K562 (cell line): Measurements from ENCODE around the gene CHSY1. TPM values are rescaled to one million over a fixed set of nuclear protein-coding genes. Genes with fewer than 3 reads are reported as not detected.

Source experiments
- ATAC-seq: fragments of 200-7000 bp; cut with Tn5 transposase; 3 replicates; pipeline ENCODE4 v1.9.1; 2020; ENCODE audit warnings: moderate library complexity
- BruUV-seq: library from RNA; stranded (reverse); fragments of 400-500 nt; replicated peaks from 2 replicates; lab custom pipeline; 2021; lab: Mats Ljungman, UMichigan
- CTCF ChIA-PET: fragments of 300-600 bp; formaldehyde crosslinking; extraction: SDS; loops from one replicate; lab custom pipeline; 2021; ENCODE audit warnings: low intra/inter-chr PET ratio; lab: Yijun Ruan, JAX
- POLR2A ChIA-PET: fragments of 300-600, 350-650 bp; sonication (Branson Sonifier 250); formaldehyde crosslinking; extraction: SDS; loops from one replicate; lab custom pipeline; 2021; ENCODE audit warnings: antibody characterized with exemption, inconsistent platforms; lab: Yijun Ruan, JAX
- DNase-seq, 4 experiments: peaks; one replicate each; pipeline versions ENCODE4 v3.0.0 to v3.0.0-alpha.2; 2011 to 2018; ENCODE audit warnings: low spot score in 3 of 4, mixed read lengths in 3 of 4; ENCODE audit errors: extremely low read depth in 1 of 4
- FAIRE-seq: peaks from 2 replicates; lab custom pipeline; 2011; peaks lifted over from hg19 to GRCh38; lab: Jason Lieb, UNC
- H2AFZ ChIP-seq: 2 replicates; pipeline ENCODE4 v1.6.0; 2011; ENCODE audit warnings: low read depth, low read length, control low read depth, inconsistent platforms
- H3K27ac ChIP-seq: fragments of 200-600 bp; 3 replicates; pipeline ENCODE4 v1.8.0; 2011; ENCODE audit warnings: low read depth, mild to moderate bottlenecking, control low read depth, inconsistent platforms, low read length, moderate library complexity, mixed read lengths; ENCODE audit errors: extremely low read depth
- H3K27me3 ChIP-seq, 2 experiments: fragments of 300-600 bp in 1 of 2; 2 replicates in 1 of 2; 3 replicates in 1 of 2; pipeline versions ENCODE4 v1.6.0 to v1.8.0; 2011; ENCODE audit warnings: inconsistent platforms in 2 of 2, low read length in 2 of 2, mild to moderate bottlenecking in 1 of 2, mixed read lengths in 1 of 2, moderate library complexity in 1 of 2; ENCODE audit not compliant: control insufficient read depth in 2 of 2, insufficient read depth in 2 of 2
- H3K36me3 ChIP-seq: fragments of 300-600 bp; 3 replicates; pipeline ENCODE4 v1.8.0; 2011; ENCODE audit warnings: mild to moderate bottlenecking, low read length, inconsistent platforms; ENCODE audit not compliant: control insufficient read depth, insufficient read depth
- H3K4me1 ChIP-seq, 2 experiments: fragments of 200-600 bp in 1 of 2; replicated peaks in 1 of 2; 2 replicates in 1 of 2; 3 replicates in 1 of 2; pipeline versions ENCODE4 v1.5.1 to v1.8.0; 2011; ENCODE audit warnings: inconsistent platforms in 2 of 2, low read length in 2 of 2, mild to moderate bottlenecking in 1 of 2, mixed read lengths in 1 of 2, moderate library complexity in 1 of 2; ENCODE audit not compliant: control insufficient read depth in 2 of 2, insufficient read depth in 2 of 2
- H3K4me2 ChIP-seq: 2 replicates; pipeline ENCODE4 v1.6.1; 2011; ENCODE audit warnings: low read length, control low read depth, inconsistent platforms, mixed read lengths; ENCODE audit not compliant: insufficient read depth
- H3K4me3 ChIP-seq: fragments of 200-600 bp; sonication (generic), shearing (Covaris generic); 2 replicates; pipeline ENCODE4 v1.5.1; 2016; ENCODE audit warnings: control low read depth, inconsistent platforms
- H3K79me2 ChIP-seq: fragments of 200-600 bp; 3 replicates; pipeline ENCODE4 v1.8.0; 2011; ENCODE audit warnings: low read length, inconsistent platforms; ENCODE audit not compliant: control insufficient read depth, insufficient read depth
- H3K9ac ChIP-seq, 2 experiments: 2 replicates each; pipeline versions ENCODE4 v1.6.0 to v1.6.1; 2011; ENCODE audit warnings: low read depth in 2 of 2, low read length in 2 of 2, control low read depth in 1 of 2, inconsistent platforms in 1 of 2, mild to moderate bottlenecking in 1 of 2, mixed read lengths in 1 of 2; ENCODE audit not compliant: insufficient read depth in 1 of 2
- H3K9me1 ChIP-seq: one replicate; pipeline ENCODE4 v1.6.0; 2011; ENCODE audit warnings: inconsistent platforms, mild to moderate bottlenecking, low read length, moderate library complexity; ENCODE audit not compliant: control insufficient read depth, insufficient read depth
- H3K9me3 ChIP-seq: replicated peaks from 2 replicates; pipeline ENCODE4 v1.5.1; 2011; ENCODE audit warnings: low read depth, low read length, inconsistent platforms; ENCODE audit not compliant: control insufficient read depth, insufficient read depth
- H4K20me1 ChIP-seq: replicated peaks from 2 replicates; pipeline ENCODE4 v1.6.1; 2011; ENCODE audit warnings: low read length, inconsistent platforms, mixed read lengths; ENCODE audit not compliant: control insufficient read depth, insufficient read depth
- ADNP ChIP-seq: fragments of 200-800 bp; sonication (Bioruptor generic); IDR thresholded peaks from 2 replicates; pipeline ENCODE4 v1.6.1; 2016; ENCODE audit warnings: missing genetic modification characterization, missing compliant biosample characterization
- ARID2 ChIP-seq: fragments of 450-650 bp; IDR thresholded peaks from 2 replicates; pipeline ENCODE4 v1.6.1; 2017; ENCODE audit warnings: antibody characterized with exemption, mild to moderate bottlenecking
- ARNT ChIP-seq, 2 experiments: fragments of 450-650 bp; IDR thresholded peaks; 2 replicates each; pipeline ENCODE4 v1.6.1; 2016; ENCODE audit warnings: mild to moderate bottlenecking in 1 of 2
- BCOR ChIP-seq: fragments of 450-650 bp; IDR thresholded peaks from 2 replicates; pipeline ENCODE4 v1.6.1; 2016
- CREB1 ChIP-seq, 2 experiments: sonication (generic) in 1 of 2; formaldehyde crosslinking in 1 of 2; IDR thresholded peaks; 2 replicates each; pipeline versions ENCODE4 v1.6.1 to v1.8.0; 2012 to 2022; ENCODE audit warnings: inconsistent platforms in 1 of 2, mild to moderate bottlenecking in 1 of 2, missing genetic modification reagents in 1 of 2, moderate library complexity in 1 of 2
- CSDE1 ChIP-seq, 2 experiments: fragments of 450-650 bp; IDR thresholded peaks; 2 replicates each; pipeline ENCODE4 v1.6.1; 2016; ENCODE audit warnings: mild to moderate bottlenecking in 1 of 2
- CXXC5 ChIP-seq: fragments of 250-450 bp; sonication (Bioruptor Pico); IDR thresholded peaks from 2 replicates; pipeline ENCODE4 v1.8.0; 2022; ENCODE audit warnings: inconsistent platforms, mild to moderate bottlenecking, moderate library complexity
- ETV1 ChIP-seq: fragments of 450-650 bp; conservative IDR thresholded peaks from 2 replicates; pipeline ENCODE4 v1.6.1; 2016; ENCODE audit warnings: missing genetic modification characterization, control low read depth, low read depth, missing compliant biosample characterization
- FOXP1 ChIP-seq: sonication (generic); formaldehyde crosslinking; IDR thresholded peaks from 2 replicates; pipeline ENCODE4 v1.8.0; 2022; ENCODE audit warnings: mild to moderate bottlenecking, missing genetic modification reagents
- GABPB1 ChIP-seq: sonication (generic); formaldehyde crosslinking; IDR thresholded peaks from 2 replicates; pipeline ENCODE4 v1.8.0; 2022; ENCODE audit warnings: mild to moderate bottlenecking, missing genetic modification reagents
- GTF2B ChIP-seq: IDR thresholded peaks from 2 replicates; pipeline ENCODE4 v1.6.1; 2011; ENCODE audit not compliant: insufficient read length; ENCODE audit errors: extremely low read depth
- HDAC2 ChIP-seq: fragments of 450-650 bp; IDR thresholded peaks from 2 replicates; pipeline ENCODE4 v1.6.1; 2016; ENCODE audit warnings: mild to moderate bottlenecking
- KDM1A ChIP-seq, 2 experiments: fragments of 450-650 bp; IDR thresholded peaks; 2 replicates each; pipeline ENCODE4 v1.6.1; 2016; ENCODE audit warnings: mild to moderate bottlenecking in 2 of 2
- MAFK ChIP-seq: IDR thresholded peaks from 2 replicates; pipeline ENCODE4 v1.6.1; 2011; ENCODE audit warnings: low read length, improper control_type of control experiment
- NFYB ChIP-seq: IDR thresholded peaks from 2 replicates; pipeline ENCODE4 v1.6.1; 2011; ENCODE audit warnings: mild to moderate bottlenecking, moderate library complexity; ENCODE audit not compliant: insufficient read length; ENCODE audit errors: extremely low read depth
- RBM25 ChIP-seq: fragments of 200-400 bp; formaldehyde crosslinking; IDR thresholded peaks from 2 replicates; pipeline ENCODE4 v1.6.1; 2018; ENCODE audit warnings: low read length, low read depth, moderate library complexity; ENCODE audit not compliant: severe bottlenecking
- ZBTB8A ChIP-seq: fragments of 450-650 bp; IDR thresholded peaks from 2 replicates; pipeline ENCODE4 v1.6.1; 2018; ENCODE audit warnings: mild to moderate bottlenecking, moderate library complexity; ENCODE audit not compliant: partially characterized antibody
- ZNF133 ChIP-seq: fragments of 250-450 bp; sonication (Bioruptor Pico); IDR thresholded peaks from 2 replicates; pipeline ENCODE4 v1.4.0; 2020; ENCODE audit warnings: mild to moderate bottlenecking
- WGBS: fragments of 100-300 bp; shearing (Covaris generic); methylation state at CpG from one replicate; pipeline ENCODE4 v1.1.6; 2016; ENCODE audit warnings: low coverage, mixed read lengths; ENCODE audit not compliant: insufficient coverage; ENCODE audit errors: missing lambda C conversion rate; 5-methylcytosine and 5-hydroxymethylcytosine counted together
- in situ Hi-C: fragments of 300-500 bp; cut with MboI; formaldehyde crosslinking; loops from 4 replicates; pipeline ENCODE4 v1.15.0; 2018; ENCODE audit warnings: inconsistent platforms, mixed read lengths
- intact Hi-C: fragments of 100-400 bp; cut with micrococcal nuclease; formaldehyde crosslinking; loops from 2 replicates; pipeline ENCODE4 v1.14.2; 2022
- polyA plus RNA-seq, 8 experiments: library from polyadenylated mRNA; depleted of rRNA in 4 of 8; stranded (reverse) in 5 of 8; unstranded in 3 of 8; fragments of >200 nt; fragmentation: Nextera tagmentation in 2 of 8; fragmentation: Illumina TruSeq in 1 of 8; extraction: Ambion mirVana in 2 of 8; extraction: Trizol in 1 of 8; gene quantifications; 2 replicates each; pipeline versions ENCODE4 v1.2.1 to v1.2.3, GENCODE V29; 2011 to 2014; ENCODE audit warnings: inconsistent platforms in 1 of 8, missing spikeins in 1 of 8
- total RNA-seq, 7 experiments: library from RNA; depleted of rRNA in 6 of 7; stranded (reverse); fragments of >200 nt in 6 of 7; fragmentation: Illumina TruSeq in 2 of 7; extraction: Trizol in 2 of 7; gene quantifications; 2 replicates each; pipeline versions ENCODE4 v1.2.1 to v1.2.3, GENCODE V29; 2011 to 2021; ENCODE audit warnings: low replicate concordance in 1 of 7
- TF ChIP-seq, protein P1 (sequence below): fragments of 450-650 bp; formaldehyde crosslinking; IDR thresholded peaks from 2 replicates; pipeline ENCODE4 v1.4.0; 2022; ENCODE audit warnings: missing genetic modification characterization

CHSY1 gene
- total and polyA plus RNA-seq, 9 of the 15 experiments (the other 6 are each of a cell fraction or from before 2014, with no cell fraction given), result 7.0 to 16.4 (median 13.4) TPM

DNA sequence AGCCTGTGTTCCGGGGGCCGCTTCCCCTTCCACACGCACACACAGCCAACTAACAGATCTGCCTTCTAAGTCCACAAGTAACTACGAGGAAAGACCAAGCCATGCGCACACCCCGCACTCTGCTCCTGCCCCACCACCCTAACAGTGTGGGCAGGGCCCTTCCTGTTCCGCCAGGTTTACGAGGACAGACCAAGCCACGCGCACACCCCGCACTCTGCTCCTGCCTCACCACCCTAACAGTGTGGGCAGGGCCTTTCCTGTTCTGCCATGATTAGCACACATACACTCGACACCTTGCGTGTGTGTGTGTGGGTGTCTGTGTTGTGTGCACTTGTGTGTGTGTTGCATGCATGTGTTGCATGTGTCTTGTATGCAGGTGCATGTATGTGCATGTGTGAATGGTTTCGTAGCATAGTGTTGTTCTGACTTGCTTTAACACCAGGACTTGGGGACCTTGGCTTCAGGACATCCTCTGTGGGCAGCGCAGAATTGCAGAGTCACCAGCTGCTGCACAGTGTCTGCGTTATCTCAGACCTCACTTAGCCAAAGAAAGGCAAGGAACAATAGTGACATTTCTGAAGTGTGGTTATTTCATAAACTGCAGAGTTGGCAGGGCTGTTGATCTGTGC, 114.4 kb downstream of the CHSY1 start (continued):
- TF ChIP-seq ARID2, result 0 out of 2 replicates have a peak, but pooled peaks have one; percentile 10
- TF ChIP-seq MAFK, result peak; percentile 78
- TF ChIP-seq ETV1 (tag), result no peak
- no peak for TF ChIP-seq FOXP1
- no peak for TF ChIP-seq ZBTB8A
- peak in 1 of 2 experiments; percentile 27; a peak in 1 of 4 replicates for TF ChIP-seq ARNT (IDR thresholded peaks at IDR 0.05)
- TF ChIP-seq GABPB1 (CRISPR knock-in tag), result 0 out of 2 replicates have a peak, but pooled peaks have one; percentile 28

GRCh38 chr15:101136381-101137268, 115.2 kb downstream of the CHSY1 start:
- POLR2A ChIA-PET, result interaction anchor here (0.9 kb wide), 1 partner anchor 40 kb away, joined by 3 read pairs; no protein-coding TSS in a partner anchor
- Histone ChIP-seq H3K79me2 (no peaks in the 10 kb centered on the region), H3K9me1 (no peaks in the 10 kb centered on the region), H3K27me3 (peaks cover 0 to 7% of the 10 kb centered on the region in 2 experiments; a peak in 3 of 5 replicates), H3K36me3 (no peaks in the 10 kb centered on the region), H3K4me2 (peak overlapping the region; percentile 72; the same call in 1 of the 2 replicates), H3K27ac (no peak overlapping the region; the same call in 2 of the 3 replicates), H2AFZ (0 out of 2 replicates have a peak overlapping the region, but pooled peaks have one; percentile 25), H4K20me1 (peaks cover 3% of the 10 kb centered on the region; the same call in 1 of the 2 replicates), H3K4me3 (no peak overlapping the region), H3K4me1 (peaks cover 17 to 32% of the 10 kb centered on the region in 2 experiments; a peak in 4 of 5 replicates), H3K9me3 (peaks cover 3% of the 10 kb centered on the region; the same call in 1 of the 2 replicates), H3K9ac (peak overlapping the region in 1 of 2 experiments; percentile 75; a peak in 1 of 4 replicates)
- intact Hi-C loops, result loop anchor here (2.0 kb wide), 1 partner anchor 118 kb away; no protein-coding TSS in a partner anchor
- DNase-seq (no peak), FAIRE-seq (no peak), ATAC-seq (no peak)
- no TSS peak for BruUV-seq
- 27% methylated on average over 14 of the region's 14 CpGs for WGBS
- in situ Hi-C loops, result no loop called here
- CTCF ChIA-PET, result no interaction called here
- TF ChIP-seq BCOR (peak; percentile 90), CSDE1 (IDR thresholded peaks at IDR 0.05) (no peak), RBM25 (peak; percentile 74), ZNF133 (CRISPR knock-in tag) (no peak), GTF2B (no peak), KDM1A (IDR thresholded peaks at IDR 0.05) (peak; percentile 49 to 58; a peak in 2 of 4 replicates), CREB1 (IDR thresholded peaks at IDR 0.05) (no peak), CREB1 (CRISPR knock-in tag; IDR thresholded peaks at IDR 0.05) (no peak), ADNP (tag) (peak; percentile 61), CXXC5 (CRISPR knock-in tag) (no peak), HDAC2 (peak; percentile 35; the same call in 1 of the 2 replicates), NFYB (no peak)
- TF ChIP-seq, protein P1, sequence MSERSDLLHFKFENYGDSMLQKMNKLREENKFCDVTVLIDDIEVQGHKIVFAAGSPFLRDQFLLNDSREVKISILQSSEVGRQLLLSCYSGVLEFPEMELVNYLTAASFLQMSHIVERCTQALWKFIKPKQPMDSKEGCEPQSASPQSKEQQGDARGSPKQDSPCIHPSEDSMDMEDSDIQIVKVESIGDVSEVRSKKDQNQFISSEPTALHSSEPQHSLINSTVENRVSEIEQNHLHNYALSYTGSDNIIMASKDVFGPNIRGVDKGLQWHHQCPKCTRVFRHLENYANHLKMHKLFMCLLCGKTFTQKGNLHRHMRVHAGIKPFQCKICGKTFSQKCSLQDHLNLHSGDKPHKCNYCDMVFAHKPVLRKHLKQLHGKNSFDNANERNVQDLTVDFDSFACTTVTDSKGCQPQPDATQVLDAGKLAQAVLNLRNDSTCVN (CRISPR knock-in tag), result no peak
